ENCODE measurements around the gene NFILZ.
"Not testable (repeated sequence)": the region's sequence is repeated elsewhere in the genome, so short reads cannot be mapped to it uniquely, and the experiment has no call there.

NFILZ gene

DNA sequence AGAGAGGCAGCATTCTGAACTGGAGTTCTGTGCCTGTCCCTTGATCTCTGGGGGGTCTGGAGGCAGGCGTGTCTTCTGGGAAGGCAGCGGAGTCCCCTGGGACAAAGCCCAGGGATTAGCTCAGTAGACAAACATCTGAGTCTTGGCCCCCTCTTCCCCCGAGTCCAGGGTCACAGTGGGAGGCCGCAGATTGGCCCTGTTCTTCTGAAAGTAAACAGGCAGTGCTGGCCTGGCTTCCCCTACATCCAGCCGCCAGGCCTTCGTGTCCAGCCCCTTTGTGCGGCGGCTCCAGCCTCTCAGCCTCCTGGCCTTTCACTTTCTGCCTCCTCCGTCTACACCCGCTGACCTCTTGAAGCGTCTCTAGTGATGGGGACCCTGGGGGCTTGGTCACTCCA, 989 bp downstream of the NFILZ start:
- TF ChIP-seq, protein P1, sequence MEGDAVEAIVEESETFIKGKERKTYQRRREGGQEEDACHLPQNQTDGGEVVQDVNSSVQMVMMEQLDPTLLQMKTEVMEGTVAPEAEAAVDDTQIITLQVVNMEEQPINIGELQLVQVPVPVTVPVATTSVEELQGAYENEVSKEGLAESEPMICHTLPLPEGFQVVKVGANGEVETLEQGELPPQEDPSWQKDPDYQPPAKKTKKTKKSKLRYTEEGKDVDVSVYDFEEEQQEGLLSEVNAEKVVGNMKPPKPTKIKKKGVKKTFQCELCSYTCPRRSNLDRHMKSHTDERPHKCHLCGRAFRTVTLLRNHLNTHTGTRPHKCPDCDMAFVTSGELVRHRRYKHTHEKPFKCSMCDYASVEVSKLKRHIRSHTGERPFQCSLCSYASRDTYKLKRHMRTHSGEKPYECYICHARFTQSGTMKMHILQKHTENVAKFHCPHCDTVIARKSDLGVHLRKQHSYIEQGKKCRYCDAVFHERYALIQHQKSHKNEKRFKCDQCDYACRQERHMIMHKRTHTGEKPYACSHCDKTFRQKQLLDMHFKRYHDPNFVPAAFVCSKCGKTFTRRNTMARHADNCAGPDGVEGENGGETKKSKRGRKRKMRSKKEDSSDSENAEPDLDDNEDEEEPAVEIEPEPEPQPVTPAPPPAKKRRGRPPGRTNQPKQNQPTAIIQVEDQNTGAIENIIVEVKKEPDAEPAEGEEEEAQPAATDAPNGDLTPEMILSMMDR (IDR thresholded peaks at IDR 0.05; ENCODE audit: control insufficient read depth, extremely low read depth, insufficient read depth), result no peak
- no peak for DNase-seq (ENCODE audit: low read depth)

DNA sequence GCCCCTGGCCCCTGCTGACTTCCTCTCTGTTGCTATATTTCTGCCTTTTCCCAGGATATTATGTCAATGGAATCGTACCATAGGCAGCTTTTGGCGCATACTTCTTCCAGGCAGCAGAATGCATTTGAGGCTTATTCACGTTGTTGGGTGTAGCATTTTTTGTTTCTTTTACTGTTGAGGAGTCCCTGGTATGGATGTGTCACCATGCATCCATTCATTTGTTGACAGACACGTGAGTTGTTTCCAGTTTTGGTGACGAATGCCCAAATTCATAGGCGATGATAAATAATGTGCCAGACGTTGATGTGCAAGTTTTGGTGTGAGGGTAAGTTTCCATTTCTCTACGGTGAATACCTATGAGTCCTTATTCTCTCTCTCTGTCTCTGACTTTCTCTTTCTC, 5.0 kb downstream of the NFILZ start:
- TF ChIP-seq, protein P1 (IDR thresholded peaks at IDR 0.05; ENCODE audit: control insufficient read depth, extremely low read depth, insufficient read depth), result no peak
- DNase-seq (ENCODE audit: low read depth), result no peak

More for the DNA sequence above, 989 bp downstream of the NFILZ start:
- no peak overlapping the region for H3K4me3 ChIP-seq (ENCODE audit: low read depth, low read length)

DNA sequence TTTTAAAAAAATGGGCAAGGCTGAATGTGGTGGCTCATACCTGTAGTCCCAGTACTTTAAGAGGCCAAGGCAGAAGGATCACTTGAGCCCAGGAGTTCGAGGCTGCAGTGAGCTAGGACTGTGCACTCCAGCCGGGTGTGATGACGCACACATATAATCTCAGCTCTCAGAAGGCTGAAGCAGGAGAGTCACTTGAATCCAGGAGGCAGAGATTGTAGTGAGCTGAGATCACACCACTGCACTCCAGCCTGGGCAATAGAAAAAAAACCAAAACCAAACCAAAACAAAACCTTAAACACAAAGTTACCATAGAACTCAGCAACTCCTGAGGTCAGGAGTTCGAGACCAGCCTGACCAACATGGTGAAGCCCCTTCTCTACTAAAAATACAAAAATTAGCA, 6.6 kb downstream of the NFILZ start:
- not testable (repeated sequence) for DNase-seq (ENCODE audit: low read depth); H3K4me3 ChIP-seq (ENCODE audit: low read depth, low read length)

More for the DNA sequence above, 5.0 kb downstream of the NFILZ start:
- H3K4me3 ChIP-seq (ENCODE audit: low read depth, low read length), result no peak overlapping the region

- no peak for DNase-seq (ENCODE audit: low read depth)
- no peak overlapping the region for H3K4me3 ChIP-seq (ENCODE audit: low read depth, low read length)
- TF ChIP-seq, protein P1 (IDR thresholded peaks at IDR 0.05; ENCODE audit: control insufficient read depth, extremely low read depth, insufficient read depth), result no peak
Measured at GRCh38 chr19:8638078-8638619, 7.7 kb downstream of the NFILZ start.

DNA sequence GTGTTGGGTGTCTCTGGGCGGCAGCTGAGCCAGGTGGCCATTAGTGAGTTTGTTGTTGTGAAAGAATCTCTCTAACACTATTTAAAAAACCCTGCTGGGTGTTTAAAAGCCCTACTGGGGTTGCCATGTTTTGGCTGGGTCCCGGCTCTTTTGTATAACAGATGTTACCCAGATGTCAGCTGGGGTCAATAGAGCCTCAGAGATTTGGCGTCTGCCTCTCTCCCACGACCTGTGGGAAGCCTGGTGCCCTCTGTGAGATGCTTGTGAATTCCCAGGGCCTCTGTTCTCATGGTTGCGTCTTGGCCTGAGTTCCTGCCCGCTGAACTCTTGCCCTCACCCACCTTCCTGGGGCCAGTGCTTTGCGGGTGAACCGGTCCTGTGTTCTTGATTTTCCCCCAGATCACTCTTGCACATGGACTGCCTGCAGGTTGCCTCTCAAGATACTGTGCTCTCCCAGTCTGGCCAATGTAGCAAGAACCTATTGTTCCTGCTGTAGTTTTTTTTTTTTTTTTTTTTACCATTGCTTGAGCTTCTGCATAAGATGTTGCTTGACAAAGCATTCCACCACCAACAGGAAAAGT, 9.5 kb downstream of the NFILZ start:
- DNase-seq (ENCODE audit: low read depth), result no peak
- H3K4me3 ChIP-seq (ENCODE audit: low read depth, low read length), result no peak overlapping the region
- TF ChIP-seq, protein P1 (IDR thresholded peaks at IDR 0.05; ENCODE audit: control insufficient read depth, extremely low read depth, insufficient read depth), result no peak

DNA sequence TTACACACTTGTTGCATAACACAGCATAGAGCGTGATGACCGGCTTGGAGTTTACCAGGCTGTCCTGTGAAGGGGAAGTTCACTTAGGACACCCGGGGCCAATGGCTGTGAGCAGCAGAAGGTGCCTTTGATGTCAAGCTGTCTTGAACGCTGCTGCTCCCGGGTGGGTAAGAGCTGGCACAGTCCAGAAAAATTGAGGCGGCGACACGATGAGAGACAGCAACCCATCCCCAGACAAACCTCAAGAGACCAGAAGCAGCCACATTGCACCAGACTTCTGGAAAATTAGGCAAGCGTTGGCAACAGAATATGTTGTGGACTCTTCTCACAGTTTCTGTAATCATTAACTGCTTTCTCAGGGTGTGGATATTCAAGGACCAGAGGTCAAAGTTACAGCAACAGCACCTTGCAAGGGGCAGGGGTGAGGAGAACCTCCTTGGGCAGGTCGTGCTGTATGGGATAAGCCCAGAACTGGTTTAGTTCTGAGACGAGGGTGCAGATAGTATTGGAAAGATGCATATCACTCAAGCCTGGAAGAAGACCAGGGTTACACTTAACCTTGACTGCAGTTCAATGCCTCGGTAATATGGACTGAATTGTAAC, 10.1 kb downstream of the NFILZ start:
- TF ChIP-seq, protein P1 (IDR thresholded peaks at IDR 0.05; ENCODE audit: control insufficient read depth, extremely low read depth, insufficient read depth), result no peak
- no peak for DNase-seq (ENCODE audit: low read depth)

DNA sequence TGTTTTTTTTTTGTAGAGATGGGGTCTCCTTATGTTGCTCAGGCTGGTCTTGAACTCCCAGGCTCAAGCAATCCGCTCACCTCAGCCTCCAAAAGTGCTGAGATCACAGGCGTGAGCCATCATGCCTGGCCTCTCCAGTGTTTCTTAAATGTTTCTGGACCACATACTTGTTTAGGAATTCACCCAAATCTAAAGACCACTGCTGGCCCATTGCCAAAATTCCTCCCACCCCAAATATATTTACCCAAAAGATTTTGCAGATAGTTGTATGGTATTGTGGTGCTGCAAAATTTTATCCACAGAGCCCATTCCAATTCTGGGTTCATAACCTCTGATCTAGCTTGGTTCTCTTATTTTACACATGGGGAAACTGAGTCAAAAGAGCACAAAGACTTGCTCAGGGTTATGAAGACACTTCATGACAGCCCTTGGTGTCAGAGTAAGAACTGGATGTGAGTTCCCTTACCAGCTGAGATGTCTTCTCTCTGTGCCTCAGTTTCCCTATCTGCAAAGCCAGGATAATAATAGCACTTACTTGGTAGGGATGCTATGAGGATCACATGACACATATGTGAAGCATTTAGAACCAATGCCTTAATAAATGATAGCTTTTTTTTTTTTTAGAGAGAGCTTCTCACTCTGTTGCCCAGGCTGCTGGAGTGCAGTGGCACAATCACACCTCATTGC, 10.9 kb downstream of the NFILZ start:
- no peak overlapping the region for H3K4me3 ChIP-seq (ENCODE audit: low read depth, low read length)
- TF ChIP-seq, protein P1 (IDR thresholded peaks at IDR 0.05; ENCODE audit: control insufficient read depth, extremely low read depth, insufficient read depth), result no peak
- no peak for DNase-seq (ENCODE audit: low read depth)

More for the DNA sequence above, 10.1 kb downstream of the NFILZ start:
- no peak overlapping the region for H3K4me3 ChIP-seq (ENCODE audit: low read depth, low read length)

Data from LNCaP clone FGC (cell line).